Measurements from ENCODE around the gene RNF144A.

DNA sequence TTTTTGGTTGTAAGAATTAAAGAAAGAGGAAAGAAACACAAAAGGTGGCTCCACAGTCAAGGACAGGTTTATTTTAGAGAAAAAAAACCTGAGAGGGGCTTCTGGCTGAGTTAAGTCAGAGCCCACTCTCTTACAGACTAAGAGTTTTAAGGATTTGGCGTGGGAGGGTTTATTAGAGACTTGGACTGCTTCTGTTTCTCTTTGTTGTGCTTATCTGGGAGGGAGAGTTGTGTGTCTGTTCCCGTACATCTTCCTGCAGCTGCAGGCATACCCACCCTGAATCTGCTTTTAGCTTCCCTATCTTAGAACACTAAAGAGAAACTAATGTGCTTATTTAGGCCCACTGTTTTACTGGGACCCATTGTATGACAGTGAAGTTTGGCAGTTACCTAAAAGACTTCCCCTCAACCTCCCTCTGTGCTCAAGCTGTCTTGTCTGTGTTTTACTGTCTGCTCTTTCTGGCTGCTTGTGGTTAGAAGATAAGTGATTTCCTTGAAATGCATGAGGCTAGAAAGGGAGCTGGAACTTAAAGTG lies 36.9 kb upstream of the RNF144A start:
- TF ChIP-seq, protein P1, sequence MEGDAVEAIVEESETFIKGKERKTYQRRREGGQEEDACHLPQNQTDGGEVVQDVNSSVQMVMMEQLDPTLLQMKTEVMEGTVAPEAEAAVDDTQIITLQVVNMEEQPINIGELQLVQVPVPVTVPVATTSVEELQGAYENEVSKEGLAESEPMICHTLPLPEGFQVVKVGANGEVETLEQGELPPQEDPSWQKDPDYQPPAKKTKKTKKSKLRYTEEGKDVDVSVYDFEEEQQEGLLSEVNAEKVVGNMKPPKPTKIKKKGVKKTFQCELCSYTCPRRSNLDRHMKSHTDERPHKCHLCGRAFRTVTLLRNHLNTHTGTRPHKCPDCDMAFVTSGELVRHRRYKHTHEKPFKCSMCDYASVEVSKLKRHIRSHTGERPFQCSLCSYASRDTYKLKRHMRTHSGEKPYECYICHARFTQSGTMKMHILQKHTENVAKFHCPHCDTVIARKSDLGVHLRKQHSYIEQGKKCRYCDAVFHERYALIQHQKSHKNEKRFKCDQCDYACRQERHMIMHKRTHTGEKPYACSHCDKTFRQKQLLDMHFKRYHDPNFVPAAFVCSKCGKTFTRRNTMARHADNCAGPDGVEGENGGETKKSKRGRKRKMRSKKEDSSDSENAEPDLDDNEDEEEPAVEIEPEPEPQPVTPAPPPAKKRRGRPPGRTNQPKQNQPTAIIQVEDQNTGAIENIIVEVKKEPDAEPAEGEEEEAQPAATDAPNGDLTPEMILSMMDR (IDR thresholded peaks at IDR 0.05), result no peak
- TF ChIP-seq POLR2A (IDR thresholded peaks at IDR 0.05), result no peak

Measured in body of pancreas (tissue), 4 donors.